H1 (cell line): Measurements from ENCODE around the gene IFITM10. TPM values are rescaled to one million over a fixed set of nuclear protein-coding genes. Genes with fewer than 3 reads are reported as not detected.
"Not testable (repeated sequence)": the region's sequence is repeated elsewhere in the genome, so short reads cannot be mapped to it uniquely, and the experiment has no call there.

ENCODE experiments used
- CTCF ChIA-PET: fragments of 300-600 bp; sonication (Branson Sonifier 250); formaldehyde crosslinking; loops from one replicate; lab custom pipeline; 2021; ENCODE audit not compliant: partially characterized antibody; lab: Charles Lee
- POLR2A ChIA-PET: fragments of 300-600 bp; sonication (Branson Sonifier 250); formaldehyde crosslinking; loops from one replicate; lab custom pipeline; 2021; ENCODE audit warnings: inconsistent platforms; ENCODE audit not compliant: partially characterized antibody; lab: Charles Lee
- DNase-seq, 2 experiments: peaks; one replicate each; pipeline versions ENCODE4 v3.0.0 to v3.0.0-alpha.2; 2010 to 2022; ENCODE audit warnings: low spot score in 2 of 2, low read depth in 1 of 2, mixed read lengths in 1 of 2
- FAIRE-seq: peaks from 2 replicates; lab custom pipeline; 2011; peaks lifted over from hg19 to GRCh38; lab: Jason Lieb, UNC
- H2AFZ ChIP-seq: 2 replicates; pipeline ENCODE4 v1.8.1; 2012; ENCODE audit warnings: low read length, inconsistent platforms
- H2AK5ac ChIP-seq: 2 replicates; pipeline ENCODE4 v1.6.1; 2013; ENCODE audit warnings: low read depth, low read length
- H2BK120ac ChIP-seq: replicated peaks from 2 replicates; pipeline ENCODE3; 2013; ENCODE audit warnings: low read depth, low read length, inconsistent platforms
- H2BK12ac ChIP-seq: 2 replicates; pipeline ENCODE4 v1.6.1; 2013; ENCODE audit warnings: low read depth, low read length
- H2BK15ac ChIP-seq: 2 replicates; pipeline ENCODE4 v1.6.1; 2013; ENCODE audit warnings: low read length
- H2BK20ac ChIP-seq: 2 replicates; pipeline ENCODE4 v1.6.1; 2013; ENCODE audit warnings: low read length
- H2BK5ac ChIP-seq: 2 replicates; pipeline ENCODE4 v1.6.1; 2013; ENCODE audit warnings: low read depth, low read length
- H3K14ac ChIP-seq: 2 replicates; pipeline ENCODE4 v1.6.1; 2013; ENCODE audit warnings: inconsistent platforms; ENCODE audit not compliant: insufficient read length
- H3K18ac ChIP-seq: 2 replicates; pipeline ENCODE4 v1.6.1; 2013; ENCODE audit warnings: low read length; ENCODE audit errors: extremely low read depth
- H3K23ac ChIP-seq: 2 replicates; pipeline ENCODE4 v1.6.1; 2013; ENCODE audit warnings: inconsistent platforms; ENCODE audit not compliant: insufficient read length
- H3K23me2 ChIP-seq: 2 replicates; pipeline ENCODE4 v1.6.1; 2013; ENCODE audit warnings: low read depth, low read length
- H3K27ac ChIP-seq: 2 replicates; pipeline ENCODE4 v1.6.1; 2011; ENCODE audit warnings: low read depth, low read length, inconsistent platforms
- H3K27me3 ChIP-seq, 4 experiments: replicated peaks in 1 of 4; 1 replicate in 1 of 4; 2 replicates in 3 of 4; pipeline versions ENCODE4 v1.6.1 to v1.8.1; 2011 to 2013; ENCODE audit warnings: low read length in 3 of 4, mild to moderate bottlenecking in 3 of 4, inconsistent platforms in 2 of 4, mixed read lengths in 2 of 4, moderate library complexity in 1 of 4; ENCODE audit not compliant: control insufficient read depth in 3 of 4, insufficient read depth in 3 of 4; ENCODE audit errors: extremely low read depth in 1 of 4
- H3K36me3 ChIP-seq, 4 experiments: 2 replicates each; pipeline versions ENCODE4 v1.6.1 to v1.8.1; 2011 to 2013; ENCODE audit warnings: mild to moderate bottlenecking in 4 of 4, low read length in 3 of 4, moderate library complexity in 2 of 4, control low read depth in 1 of 4, inconsistent platforms in 1 of 4; ENCODE audit not compliant: insufficient read depth in 4 of 4, control insufficient read depth in 2 of 4
- H3K4ac ChIP-seq: replicated peaks from 2 replicates; pipeline ENCODE3; 2013; ENCODE audit warnings: low read length, low read depth, mixed read lengths, inconsistent platforms; ENCODE audit not compliant: insufficient read length
- H3K4me1 ChIP-seq, 4 experiments: replicated peaks in 1 of 4; 1 replicate in 1 of 4; 2 replicates in 3 of 4; pipeline versions ENCODE4 v1.6.1 to v1.8.1; 2011 to 2013; ENCODE audit warnings: low read length in 3 of 4, inconsistent platforms in 2 of 4, mixed read lengths in 1 of 4; ENCODE audit not compliant: insufficient read depth in 4 of 4, control insufficient read depth in 3 of 4
- H3K4me2 ChIP-seq, 2 experiments: 2 replicates each; pipeline versions ENCODE4 v1.6.1 to v1.8.1; 2011 to 2013; ENCODE audit warnings: low read depth in 2 of 2, low read length in 2 of 2, control low read depth in 1 of 2, inconsistent platforms in 1 of 2, mild to moderate bottlenecking in 1 of 2; ENCODE audit not compliant: insufficient read depth in 1 of 2
- H3K4me3 ChIP-seq, 4 experiments: fragments of 200-600, 300-600 bp in 1 of 4; sonication (generic), shearing (Covaris generic), sonication (Bioruptor Twin) in 1 of 4; 2 replicates each; pipeline versions ENCODE4 v1.5.1 to v1.8.1; 2011 to 2016; ENCODE audit warnings: low read length in 4 of 4, low read depth in 3 of 4, control low read depth in 2 of 4, inconsistent platforms in 2 of 4, mild to moderate bottlenecking in 2 of 4, mixed read lengths in 1 of 4, moderate library complexity in 1 of 4; ENCODE audit not compliant: insufficient read depth in 2 of 4; ENCODE audit errors: extremely low read depth in 1 of 4
- H3K56ac ChIP-seq: replicated peaks from 2 replicates; pipeline ENCODE3; 2013; ENCODE audit warnings: low read depth, mild to moderate bottlenecking, mixed read lengths, low read length, inconsistent platforms; ENCODE audit not compliant: insufficient read length
- H3K79me1 ChIP-seq: 2 replicates; pipeline ENCODE4 v1.6.1; 2013; ENCODE audit warnings: low read depth, low read length, control low read depth
- H3K79me2 ChIP-seq, 2 experiments: 2 replicates each; pipeline versions ENCODE4 v1.6.1 to v1.8.1; 2012 to 2013; ENCODE audit warnings: low read length in 2 of 2, mild to moderate bottlenecking in 2 of 2, inconsistent platforms in 1 of 2; ENCODE audit not compliant: insufficient read depth in 2 of 2, control insufficient read depth in 1 of 2
- H3K9ac ChIP-seq, 4 experiments: replicated peaks in 1 of 4; 1 replicate in 1 of 4; 2 replicates in 3 of 4; pipeline versions ENCODE4 v1.6.1 to v1.8.1; 2011 to 2013; ENCODE audit warnings: low read depth in 3 of 4, low read length in 3 of 4, control low read depth in 2 of 4, mild to moderate bottlenecking in 2 of 4, moderate library complexity in 2 of 4, inconsistent platforms in 1 of 4; ENCODE audit errors: extremely low read depth in 1 of 4
- H3K9me3 ChIP-seq, 2 experiments: 2 replicates each; pipeline versions ENCODE4 v1.6.1 to v1.8.1; 2012 to 2013; ENCODE audit warnings: mild to moderate bottlenecking in 2 of 2, moderate library complexity in 2 of 2, control low read depth in 1 of 2, inconsistent platforms in 1 of 2, low read depth in 1 of 2, low read length in 1 of 2, mixed read lengths in 1 of 2; ENCODE audit not compliant: insufficient read depth in 2 of 2
- H4K20me1 ChIP-seq, 2 experiments: replicated peaks in 1 of 2; 2 replicates each; pipeline versions ENCODE3 to v1.8.1; 2011 to 2013; ENCODE audit warnings: inconsistent platforms in 2 of 2, low read length in 2 of 2, mild to moderate bottlenecking in 1 of 2; ENCODE audit not compliant: insufficient read depth in 2 of 2, control insufficient read depth in 1 of 2
- H4K5ac ChIP-seq: 2 replicates; pipeline ENCODE4 v1.6.1; 2013; ENCODE audit warnings: low read length, low read depth, mixed read lengths, inconsistent platforms; ENCODE audit not compliant: insufficient read length
- H4K8ac ChIP-seq: 2 replicates; pipeline ENCODE4 v1.8.0; 2013; ENCODE audit warnings: mild to moderate bottlenecking, moderate library complexity, low read length, inconsistent platforms; ENCODE audit not compliant: insufficient read depth; ENCODE audit errors: extremely low read depth
- H4K91ac ChIP-seq: replicated peaks from 2 replicates; pipeline ENCODE3; 2013; ENCODE audit warnings: low read length, mixed read lengths, inconsistent platforms; ENCODE audit not compliant: insufficient read length
- WGBS, 2 experiments: shearing (Covaris generic) in 1 of 2; methylation state at CpG; one replicate each; pipeline versions ENCODE4 v1.1.6 to v1.1.7; 2013 to 2015; ENCODE audit warnings: low lambda C conversion rate in 2 of 2, mixed read lengths in 2 of 2, inconsistent platforms in 1 of 2, low coverage in 1 of 2, missing lambda C conversion rate in 1 of 2; ENCODE audit not compliant: insufficient replicate concordance in 2 of 2, insufficient coverage in 1 of 2, insufficient read length in 1 of 2; ENCODE audit errors: extremely low coverage in 1 of 2, missing lambda C conversion rate in 1 of 2; 5-methylcytosine and 5-hydroxymethylcytosine counted together
- polyA plus RNA-seq, 7 experiments: library from polyadenylated mRNA; depleted of rRNA in 3 of 7; stranded (reverse) in 5 of 7; unstranded in 2 of 7; fragments of >200 nt in 5 of 7; fragments of 200-250 nt in 2 of 7; gene quantifications; 1 replicate in 5 of 7; 2 replicates in 1 of 7; 4 replicates in 1 of 7; pipeline versions ENCODE4 v1.2.1 to v1.2.3, GENCODE V29; 2011 to 2013; ENCODE audit warnings: missing spikeins in 2 of 7, mixed read lengths in 2 of 7
- total RNA-seq: library from RNA; stranded (reverse); fragmentation: NEBNext Ultra II Directional; extraction: Animal tissue kit (Norgen Biotek cat#: 25700); gene quantifications from 2 replicates; pipeline ENCODE4 v1.2.1, GENCODE V29; 2021

The IFITM10 gene
- total and polyA plus RNA-seq, 2 of the 8 experiments (the other 6 are each of a cell fraction or from before 2014, with no cell fraction given) = 0.08 to 0.22 TPM

GRCh38 chr11:1684886-1685874 is 65.2 kb downstream of the IFITM10 start:
- H3K23ac ChIP-seq, H3K23me2 ChIP-seq, H3K4ac ChIP-seq, H2BK12ac ChIP-seq, H4K91ac ChIP-seq, H3K79me2 ChIP-seq, DNase-seq, H3K36me3 ChIP-seq, H3K79me1 ChIP-seq, H2BK5ac ChIP-seq, H3K27me3 ChIP-seq, H2AK5ac ChIP-seq, H3K9me3 ChIP-seq, H3K4me2 ChIP-seq, H3K56ac ChIP-seq, H3K4me3 ChIP-seq, FAIRE-seq, H4K5ac ChIP-seq, POLR2A ChIA-PET, H4K20me1 ChIP-seq, H2BK120ac ChIP-seq, H3K14ac ChIP-seq, H3K27ac ChIP-seq, H2AFZ ChIP-seq, H3K9ac ChIP-seq, CTCF ChIA-PET, H4K8ac ChIP-seq, H3K4me1 ChIP-seq: not testable (repeated sequence)
- H2BK15ac ChIP-seq = peak overlapping the region; percentile 61; the same call in 1 of the 2 replicates
- peak overlapping the region; percentile 78; the same call in 1 of the 2 replicates for H3K18ac ChIP-seq
- WGBS, 2 experiments = 83% methylated on average over 12 of the region's 18 CpGs; no CpG with 5 or more reads in 1 of the 2 experiments
- 0 out of 2 replicates have a peak overlapping the region, but pooled peaks have one; percentile 48 for H2BK20ac ChIP-seq
